Measurements from ENCODE around the gene RNF220. TPM values are rescaled to one million over a fixed set of nuclear protein-coding genes. Genes with fewer than 3 reads are reported as not detected.

RNF220 gene
- total and polyA plus RNA-seq, 2 of the 4 experiments (the other 2 are of a cell fraction) = 71.8 to 77.1 TPM

DNA sequence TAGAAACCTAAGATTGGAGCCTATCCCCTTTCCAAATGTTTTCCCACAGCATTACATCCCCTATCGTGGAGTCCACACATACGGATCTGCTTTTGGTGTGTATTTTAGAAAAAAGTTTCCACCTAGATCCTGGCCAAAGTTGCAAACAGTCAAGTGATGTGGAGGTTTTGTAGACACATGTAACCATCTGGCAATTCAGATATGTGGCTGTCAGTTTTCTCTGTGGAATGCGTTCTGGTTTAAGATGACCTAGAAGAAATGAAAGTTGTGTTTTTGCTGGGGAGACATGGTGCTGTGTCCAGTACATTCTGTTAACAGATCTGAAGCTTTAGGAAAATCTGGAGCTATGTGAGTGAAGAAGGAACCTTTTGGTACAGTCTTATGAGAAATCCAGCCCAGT lies 14.8 kb downstream of the RNF220 start:
- no peak overlapping the region for H2BK5ac ChIP-seq (ENCODE audit: low read depth, low read length, poor library complexity, severe bottlenecking)
- no peak overlapping the region for H2AFZ ChIP-seq (replicated peaks; ENCODE audit: low read length, poor library complexity)
- H3K14ac ChIP-seq (replicated peaks; ENCODE audit: low read depth, low read length) = no peak overlapping the region
- H4K20me1 ChIP-seq (ENCODE audit: insufficient read depth, low read length) = no peaks in the 10 kb centered on the region
- TF ChIP-seq USF2 (IDR thresholded peaks at IDR 0.05; ENCODE audit: low read depth, low read length) = no peak
- no peak for TF ChIP-seq NFE2L2 (IDR thresholded peaks at IDR 0.05; ENCODE audit: low read depth, low read length)
- TF ChIP-seq MAZ (IDR thresholded peaks at IDR 0.05; ENCODE audit: borderline replicate concordance, low read depth, low read length) = no peak
- no peak for TF ChIP-seq BHLHE40 (IDR thresholded peaks at IDR 0.05; ENCODE audit: low read depth, low read length)
- no peak for TF ChIP-seq RCOR1 (IDR thresholded peaks at IDR 0.05; ENCODE audit: insufficient replicate concordance, low read length)
- TF ChIP-seq RFX5 (IDR thresholded peaks at IDR 0.05; ENCODE audit: low read depth, low read length) = no peak
- no peak for TF ChIP-seq ELK1 (IDR thresholded peaks at IDR 0.05; ENCODE audit: borderline replicate concordance, low read depth, low read length)
- TF ChIP-seq MAFK (IDR thresholded peaks at IDR 0.05; ENCODE audit: low read depth, low read length) = no peak
- no peak for TF ChIP-seq CTCF (conservative IDR thresholded peaks at IDR 0.05; ENCODE audit: low read depth, low read length)
- no peak for TF ChIP-seq POLR2A (IDR thresholded peaks at IDR 0.05; ENCODE audit: low read depth, low read length)
- TF ChIP-seq RAD21 (IDR thresholded peaks at IDR 0.05; ENCODE audit: low read length) = no peak
- no peak for TF ChIP-seq FOS (IDR thresholded peaks at IDR 0.05; ENCODE audit: low read depth, low read length)
- TF ChIP-seq SMC3 (IDR thresholded peaks at IDR 0.05; ENCODE audit: low read depth, low read length) = no peak
- no peak for TF ChIP-seq MXI1 (IDR thresholded peaks at IDR 0.05; ENCODE audit: borderline replicate concordance, low read depth, low read length)
- no peak for TF ChIP-seq CEBPB (IDR thresholded peaks at IDR 0.05; ENCODE audit: low read depth, low read length)
- no peak for TF ChIP-seq CHD1 (IDR thresholded peaks at IDR 0.05; ENCODE audit: low read depth, low read length)
- no peak overlapping the region for H3K4ac ChIP-seq (ENCODE audit: low read depth, low read length)
- H4K5ac ChIP-seq (ENCODE audit: low read depth, low read length) = no peak overlapping the region
- no peak overlapping the region for H2AK9ac ChIP-seq (replicated peaks; ENCODE audit: low read depth, low read length, poor library complexity)
- H3K9me3 ChIP-seq (ENCODE audit: control insufficient read depth, insufficient read depth, low read length) = no peaks in the 10 kb centered on the region
- no peak overlapping the region for H3K9ac ChIP-seq (ENCODE audit: low read depth, low read length)
- intact Hi-C loops (cut with micrococcal nuclease) = no loop called here
- H3K23ac ChIP-seq (ENCODE audit: low read depth, low read length) = no peak overlapping the region
- H3K18ac ChIP-seq (ENCODE audit: low read depth, low read length) = no peak overlapping the region
- peaks cover 87% of the 10 kb centered on the region for H3K27me3 ChIP-seq (ENCODE audit: control insufficient read depth, insufficient read depth, low read length)
- H3K79me1 ChIP-seq (ENCODE audit: low read depth in 1 of 2, low read length in 2 of 2) = no peaks in the 10 kb centered on the region
- H3K4me3 ChIP-seq (ENCODE audit: insufficient read depth, low read depth, low read length) = no peak overlapping the region
- no peak overlapping the region for H3K4me2 ChIP-seq (ENCODE audit: low read depth, low read length)
- H2AK5ac ChIP-seq (ENCODE audit: low read depth, low read length) = no peak overlapping the region
- H2BK120ac ChIP-seq (ENCODE audit: low read depth, low read length) = no peak overlapping the region
- no TSS peak for BruUV-seq (replicated peaks)
- no peak overlapping the region for H4K8ac ChIP-seq (ENCODE audit: low read depth in 2 of 2, low read length in 2 of 2)
- no peak overlapping the region for H2BK15ac ChIP-seq (ENCODE audit: low read depth, low read length)
- in situ Hi-C loops (cut with MboI; ENCODE audit: low sequenced_read_pairs) = no loop called here
- WGBS, 2 experiments (ENCODE audit: extremely low coverage in 2 of 2, insufficient read length in 1 of 2) = no CpG with 5 or more reads among the region's 3 CpGs
- no peak overlapping the region for H3K27ac ChIP-seq (ENCODE audit: insufficient read depth, low read length)
- H3K4me1 ChIP-seq (ENCODE audit: control insufficient read depth, insufficient read depth, low read length) = no peaks in the 10 kb centered on the region
- ATAC-seq (ENCODE audit: low read depth) = no peak
- no peak for DNase-seq
- H2BK20ac ChIP-seq (ENCODE audit: low read depth, low read length) = no peak overlapping the region
- ChIA-PET CTCF (no interaction called here), POLR2A (ENCODE audit: unreplicated experiment) (no interaction called here)
- H3K56ac ChIP-seq (ENCODE audit: extremely low read depth, insufficient read depth, low read length) = no peak overlapping the region
- H3K9me1 ChIP-seq (ENCODE audit: insufficient read depth, low read length) = peaks cover 2% of the 10 kb centered on the region; the same call in 1 of the 2 replicates
- dilution Hi-C loops (cut with HindIII; ENCODE audit: low sequenced_read_pairs, unreplicated experiment) = no loop called here
- no peak overlapping the region for H4K91ac ChIP-seq (ENCODE audit: insufficient read depth, low read depth, low read length)
- no peaks in the 10 kb centered on the region for H3K36me3 ChIP-seq (ENCODE audit: control insufficient read depth, insufficient read depth, low read length)
